ENCODE measurements around the gene CIRBP. TPM values are rescaled to one million over a fixed set of nuclear protein-coding genes. Genes with fewer than 3 reads are reported as not detected.

Gene CIRBP
- total and polyA plus RNA-seq, 2 of the 13 experiments (the other 11 are each of a cell fraction or from before 2014, with no cell fraction given), result 133 to 140 TPM

GRCh38 chr19:1251330-1252220 is 17.6 kb upstream of the CIRBP start (continued):
- TF ChIP-seq AKNA (CRISPR knock-in tag; IDR thresholded peaks at IDR 0.05; ENCODE audit: borderline replicate concordance), result no peak
- TF ChIP-seq, protein P1, sequence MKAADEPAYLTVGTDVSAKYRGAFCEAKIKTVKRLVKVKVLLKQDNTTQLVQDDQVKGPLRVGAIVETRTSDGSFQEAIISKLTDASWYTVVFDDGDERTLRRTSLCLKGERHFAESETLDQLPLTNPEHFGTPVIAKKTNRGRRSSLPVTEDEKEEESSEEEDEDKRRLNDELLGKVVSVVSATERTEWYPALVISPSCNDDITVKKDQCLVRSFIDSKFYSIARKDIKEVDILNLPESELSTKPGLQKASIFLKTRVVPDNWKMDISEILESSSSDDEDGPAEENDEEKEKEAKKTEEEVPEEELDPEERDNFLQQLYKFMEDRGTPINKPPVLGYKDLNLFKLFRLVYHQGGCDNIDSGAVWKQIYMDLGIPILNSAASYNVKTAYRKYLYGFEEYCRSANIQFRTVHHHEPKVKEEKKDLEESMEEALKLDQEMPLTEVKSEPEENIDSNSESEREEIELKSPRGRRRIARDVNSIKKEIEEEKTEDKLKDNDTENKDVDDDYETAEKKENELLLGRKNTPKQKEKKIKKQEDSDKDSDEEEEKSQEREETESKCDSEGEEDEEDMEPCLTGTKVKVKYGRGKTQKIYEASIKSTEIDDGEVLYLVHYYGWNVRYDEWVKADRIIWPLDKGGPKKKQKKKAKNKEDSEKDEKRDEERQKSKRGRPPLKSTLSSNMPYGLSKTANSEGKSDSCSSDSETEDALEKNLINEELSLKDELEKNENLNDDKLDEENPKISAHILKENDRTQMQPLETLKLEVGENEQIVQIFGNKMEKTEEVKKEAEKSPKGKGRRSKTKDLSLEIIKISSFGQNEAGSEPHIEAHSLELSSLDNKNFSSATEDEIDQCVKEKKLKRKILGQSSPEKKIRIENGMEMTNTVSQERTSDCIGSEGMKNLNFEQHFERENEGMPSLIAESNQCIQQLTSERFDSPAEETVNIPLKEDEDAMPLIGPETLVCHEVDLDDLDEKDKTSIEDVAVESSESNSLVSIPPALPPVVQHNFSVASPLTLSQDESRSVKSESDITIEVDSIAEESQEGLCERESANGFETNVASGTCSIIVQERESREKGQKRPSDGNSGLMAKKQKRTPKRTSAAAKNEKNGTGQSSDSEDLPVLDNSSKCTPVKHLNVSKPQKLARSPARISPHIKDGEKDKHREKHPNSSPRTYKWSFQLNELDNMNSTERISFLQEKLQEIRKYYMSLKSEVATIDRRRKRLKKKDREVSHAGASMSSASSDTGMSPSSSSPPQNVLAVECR (CRISPR knock-in tag; IDR thresholded peaks at IDR 0.05; ENCODE audit: borderline replicate concordance), result peak; percentile 81; the same call in 1 of the 2 replicates
- no peak; the same call in 1 of the 2 replicates for TF ChIP-seq ETV5 (CRISPR knock-in tag; IDR thresholded peaks at IDR 0.05; ENCODE audit: borderline replicate concordance)
- TF ChIP-seq RAD21 (CRISPR knock-in tag; IDR thresholded peaks at IDR 0.05), result 0 out of 2 replicates have a peak, but pooled peaks have one; percentile 7
- no peak for TF ChIP-seq EHMT2 (IDR thresholded peaks at IDR 0.05; ENCODE audit: borderline replicate concordance, low read depth, low read length)
- no peak; the same call in 1 of the 2 replicates for TF ChIP-seq IKZF5 (CRISPR knock-in tag; IDR thresholded peaks at IDR 0.05)
- TF ChIP-seq ATF3 (CRISPR knock-in tag; IDR thresholded peaks at IDR 0.05), result 0 out of 2 replicates have a peak, but pooled peaks have one; percentile 30
- no peak for TF ChIP-seq ZFP36 (IDR thresholded peaks at IDR 0.05; ENCODE audit: borderline replicate concordance, low read depth, low read length, partially characterized antibody)
- TF ChIP-seq ZNF549 (CRISPR knock-in tag; IDR thresholded peaks at IDR 0.05), result no peak
- TF ChIP-seq, protein P2, sequence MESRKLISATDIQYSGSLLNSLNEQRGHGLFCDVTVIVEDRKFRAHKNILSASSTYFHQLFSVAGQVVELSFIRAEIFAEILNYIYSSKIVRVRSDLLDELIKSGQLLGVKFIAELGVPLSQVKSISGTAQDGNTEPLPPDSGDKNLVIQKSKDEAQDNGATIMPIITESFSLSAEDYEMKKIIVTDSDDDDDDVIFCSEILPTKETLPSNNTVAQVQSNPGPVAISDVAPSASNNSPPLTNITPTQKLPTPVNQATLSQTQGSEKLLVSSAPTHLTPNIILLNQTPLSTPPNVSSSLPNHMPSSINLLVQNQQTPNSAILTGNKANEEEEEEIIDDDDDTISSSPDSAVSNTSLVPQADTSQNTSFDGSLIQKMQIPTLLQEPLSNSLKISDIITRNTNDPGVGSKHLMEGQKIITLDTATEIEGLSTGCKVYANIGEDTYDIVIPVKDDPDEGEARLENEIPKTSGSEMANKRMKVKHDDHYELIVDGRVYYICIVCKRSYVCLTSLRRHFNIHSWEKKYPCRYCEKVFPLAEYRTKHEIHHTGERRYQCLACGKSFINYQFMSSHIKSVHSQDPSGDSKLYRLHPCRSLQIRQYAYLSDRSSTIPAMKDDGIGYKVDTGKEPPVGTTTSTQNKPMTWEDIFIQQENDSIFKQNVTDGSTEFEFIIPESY (CRISPR knock-in tag; IDR thresholded peaks at IDR 0.05), result 0 out of 2 replicates have a peak, but pooled peaks have one; percentile 3
- TF ChIP-seq CEBPB (IDR thresholded peaks at IDR 0.05; ENCODE audit: borderline replicate concordance, low read depth, low read length), result peak; percentile 48; the same call in 1 of the 2 replicates
- peak; percentile 11; the same call in 1 of the 2 replicates for TF ChIP-seq TFAP4 (IDR thresholded peaks at IDR 0.05; ENCODE audit: borderline replicate concordance, low read depth)

All from HepG2 (cell line).